ENCODE data around the gene COX19. TPM values are rescaled to one million over a fixed set of nuclear protein-coding genes. Genes with fewer than 3 reads are reported as not detected.
A peak's percentile ranks its signal among the peaks of the same experiment; 100 is the strongest.

The COX19 gene
- total RNA-seq, 5 donors from 2014 or later (not counting 1 experiment from before 2014, with no cell fraction given), result 38.0 to 50.9 (median 43.7) TPM

GRCh38 chr7:1011297-1012003 lies 36.1 kb upstream of the COX19 start:
- no peaks in the 10 kb centered on the region for H3K9me3 ChIP-seq
- H3K4me1 Mint-ChIP-seq, result peaks cover 8 to 18% (median 11%) of the 10 kb centered on the region in 3 donors
- peak overlapping the region; percentile 24 to 71 for H3K27ac Mint-ChIP-seq
- 69% methylated on average over 13 of the region's 13 CpGs for WGBS (ENCODE audit: insufficient coverage)
- ChIA-PET POLR2A (no interaction called here), CTCF (interaction anchor here in 1 of 2 donors (0.9 kb wide), 1 partner anchor 33 kb away, joined by 3 read pairs; no protein-coding TSS in a partner anchor)
- no peaks in the 10 kb centered on the region for H3K27me3 Mint-ChIP-seq
- no peak overlapping the region for H3K4me3 ChIP-seq (ENCODE audit: control insufficient read depth in 1 of 2, extremely low read depth in 1 of 2, low read length in 1 of 2)
- H3K27ac ChIP-seq (ENCODE audit: low read length), result peak overlapping the region; percentile 43
- peak; percentile 34 to 49 (median 40) for ATAC-seq (replicated peaks in 1 of 4)
- H3K4me1 ChIP-seq (ENCODE audit: control insufficient read depth in 1 of 2, extremely low read depth in 1 of 2, insufficient read depth in 2 of 2, low read length in 2 of 2), result peaks cover 0 to 21% of the 10 kb centered on the region in 2 experiments
- no peaks in the 10 kb centered on the region for H3K27me3 ChIP-seq (replicated peaks in 1 of 2; ENCODE audit: control insufficient read depth in 2 of 2, extremely low read depth in 1 of 2, insufficient read depth in 2 of 2, low read length in 1 of 2)
- DNase-seq, result peak in 10 of 35 experiments; percentile 11 to 38 (median 22)
- H3K36me3 ChIP-seq (ENCODE audit: control insufficient read depth in 2 of 2, extremely low read depth in 1 of 2, insufficient read depth in 1 of 2, low read length in 1 of 2), result peaks cover 0 to 14% of the 10 kb centered on the region in 2 donors
- peaks cover 12% of the 10 kb centered on the region for H3K36me3 Mint-ChIP-seq
- H3K4me3 Mint-ChIP-seq, result no peak overlapping the region
- H3K9me3 Mint-ChIP-seq, result no peaks in the 10 kb centered on the region

- ATAC-seq (replicated peaks in 1 of 4), result no peak
- Mint-ChIP-seq H3K4me1 (peaks cover 8 to 20% (median 11%) of the 10 kb centered on the region in 3 donors), H3K27ac (no peak overlapping the region), H3K9me3 (no peaks in the 10 kb centered on the region), H3K4me3 (no peak overlapping the region), H3K36me3 (peaks cover 15% of the 10 kb centered on the region), H3K27me3 (no peaks in the 10 kb centered on the region)
- POLR2A ChIA-PET, result no interaction called here
- Histone ChIP-seq H3K4me3 (ENCODE audit: control insufficient read depth in 1 of 2, extremely low read depth in 1 of 2, low read length in 1 of 2) (no peak overlapping the region), H3K9me3 (no peaks in the 10 kb centered on the region), H3K27ac (ENCODE audit: low read length) (no peak overlapping the region), H3K36me3 (ENCODE audit: control insufficient read depth in 2 of 2, extremely low read depth in 1 of 2, insufficient read depth in 1 of 2, low read length in 1 of 2) (peaks cover 0 to 14% of the 10 kb centered on the region in 2 donors), H3K4me1 (ENCODE audit: control insufficient read depth in 1 of 2, extremely low read depth in 1 of 2, insufficient read depth in 2 of 2, low read length in 2 of 2) (peaks cover 0 to 21% of the 10 kb centered on the region in 2 experiments), H3K27me3 (replicated peaks in 1 of 2; ENCODE audit: control insufficient read depth in 2 of 2, extremely low read depth in 1 of 2, insufficient read depth in 2 of 2, low read length in 1 of 2) (no peaks in the 10 kb centered on the region)
- DNase-seq, result no peak
- 89% methylated on average over 13 of the region's 13 CpGs for WGBS (ENCODE audit: insufficient coverage)
- CTCF ChIA-PET, result no interaction called here
Observed at GRCh38 chr7:1010226-1010625, 34.9 kb upstream of the COX19 start.

GRCh38 chr7:1009747-1010146 lies 34.4 kb upstream of the COX19 start:
- Histone ChIP-seq H3K36me3 (ENCODE audit: control insufficient read depth in 2 of 2, extremely low read depth in 1 of 2, insufficient read depth in 1 of 2, low read length in 1 of 2) (peaks cover 0 to 14% of the 10 kb centered on the region in 2 donors), H3K4me1 (ENCODE audit: control insufficient read depth in 1 of 2, extremely low read depth in 1 of 2, insufficient read depth in 2 of 2, low read length in 2 of 2) (peaks cover 0 to 21% of the 10 kb centered on the region in 2 experiments), H3K27me3 (replicated peaks in 1 of 2; ENCODE audit: control insufficient read depth in 2 of 2, extremely low read depth in 1 of 2, insufficient read depth in 2 of 2, low read length in 1 of 2) (no peaks in the 10 kb centered on the region), H3K9me3 (no peaks in the 10 kb centered on the region), H3K27ac (ENCODE audit: low read length) (no peak overlapping the region), H3K4me3 (ENCODE audit: control insufficient read depth in 1 of 2, extremely low read depth in 1 of 2, low read length in 1 of 2) (no peak overlapping the region)
- peaks cover 15% of the 10 kb centered on the region for H3K36me3 Mint-ChIP-seq
- CTCF ChIA-PET, result no interaction called here
- no peak overlapping the region for H3K4me3 Mint-ChIP-seq
- no peaks in the 10 kb centered on the region for H3K27me3 Mint-ChIP-seq
- DNase-seq, result no peak
- no peak overlapping the region for H3K27ac Mint-ChIP-seq
- 99% methylated on average over 22 of the region's 22 CpGs for WGBS (ENCODE audit: insufficient coverage)
- POLR2A ChIA-PET, result no interaction called here
- ATAC-seq (replicated peaks in 1 of 4), result no peak
- peaks cover 8 to 20% (median 11%) of the 10 kb centered on the region in 3 donors for H3K4me1 Mint-ChIP-seq
- H3K9me3 Mint-ChIP-seq, result no peaks in the 10 kb centered on the region

- DNase-seq (no peak), ATAC-seq (replicated peaks in 1 of 4) (no peak)
- peaks cover 0 to 21% of the 10 kb centered on the region in 2 experiments for H3K4me1 ChIP-seq (ENCODE audit: control insufficient read depth in 1 of 2, extremely low read depth in 1 of 2, insufficient read depth in 2 of 2, low read length in 2 of 2)
- H3K36me3 Mint-ChIP-seq, result peaks cover 15% of the 10 kb centered on the region
- H3K4me1 Mint-ChIP-seq, result peaks cover 8 to 17% (median 8%) of the 10 kb centered on the region in 3 donors
- no peak overlapping the region for H3K4me3 Mint-ChIP-seq
- no peak overlapping the region for H3K27ac Mint-ChIP-seq
- POLR2A ChIA-PET, result no interaction called here
- CTCF ChIA-PET, result no interaction called here
- H3K27me3 Mint-ChIP-seq, result no peaks in the 10 kb centered on the region
- WGBS (ENCODE audit: insufficient coverage), result 96% methylated on average over 37 of the region's 37 CpGs
- H3K9me3 ChIP-seq, result no peaks in the 10 kb centered on the region
- peaks cover 0 to 14% of the 10 kb centered on the region in 2 donors for H3K36me3 ChIP-seq (ENCODE audit: control insufficient read depth in 2 of 2, extremely low read depth in 1 of 2, insufficient read depth in 1 of 2, low read length in 1 of 2)
- H3K9me3 Mint-ChIP-seq, result no peaks in the 10 kb centered on the region
- no peak overlapping the region for H3K27ac ChIP-seq (ENCODE audit: low read length)
- no peaks in the 10 kb centered on the region for H3K27me3 ChIP-seq (replicated peaks in 1 of 2; ENCODE audit: control insufficient read depth in 2 of 2, extremely low read depth in 1 of 2, insufficient read depth in 2 of 2, low read length in 1 of 2)
- H3K4me3 ChIP-seq (ENCODE audit: control insufficient read depth in 1 of 2, extremely low read depth in 1 of 2, low read length in 1 of 2), result no peak overlapping the region
Observed at GRCh38 chr7:1008733-1009363, 33.5 kb upstream of the COX19 start.

GRCh38 chr7:1007901-1008300 lies 32.6 kb upstream of the COX19 start:
- ChIA-PET POLR2A (no interaction called here), CTCF (no interaction called here)
- ATAC-seq (replicated peaks in 1 of 4), result no peak
- no peak for DNase-seq
- H3K27ac Mint-ChIP-seq, result no peak overlapping the region
- peaks cover 0 to 21% of the 10 kb centered on the region in 2 experiments for H3K4me1 ChIP-seq (ENCODE audit: control insufficient read depth in 1 of 2, extremely low read depth in 1 of 2, insufficient read depth in 2 of 2, low read length in 2 of 2)
- H3K27me3 ChIP-seq (replicated peaks in 1 of 2; ENCODE audit: control insufficient read depth in 2 of 2, extremely low read depth in 1 of 2, insufficient read depth in 2 of 2, low read length in 1 of 2), result no peaks in the 10 kb centered on the region
- peaks cover 15% of the 10 kb centered on the region for H3K36me3 Mint-ChIP-seq
- H3K36me3 ChIP-seq (ENCODE audit: control insufficient read depth in 2 of 2, extremely low read depth in 1 of 2, insufficient read depth in 1 of 2, low read length in 1 of 2), result peaks cover 0 to 14% of the 10 kb centered on the region in 2 donors
- H3K4me3 ChIP-seq (ENCODE audit: control insufficient read depth in 1 of 2, extremely low read depth in 1 of 2, low read length in 1 of 2), result no peak overlapping the region
- no peak overlapping the region for H3K4me3 Mint-ChIP-seq
- 88% methylated on average over 9 of the region's 15 CpGs for WGBS (ENCODE audit: insufficient coverage)
- H3K27me3 Mint-ChIP-seq, result no peaks in the 10 kb centered on the region
- no peaks in the 10 kb centered on the region for H3K9me3 Mint-ChIP-seq
- no peak overlapping the region for H3K27ac ChIP-seq (ENCODE audit: low read length)
- H3K4me1 Mint-ChIP-seq, result peaks cover 4 to 15% (median 8%) of the 10 kb centered on the region in 3 donors
- H3K9me3 ChIP-seq, result no peaks in the 10 kb centered on the region

- Mint-ChIP-seq H3K36me3 (peaks cover 15% of the 10 kb centered on the region), H3K9me3 (no peaks in the 10 kb centered on the region), H3K27me3 (no peaks in the 10 kb centered on the region), H3K27ac (no peak overlapping the region), H3K4me1 (peaks cover 0 to 7% (median 0%) of the 10 kb centered on the region in 3 donors), H3K4me3 (no peak overlapping the region)
- Histone ChIP-seq H3K36me3 (ENCODE audit: control insufficient read depth in 2 of 2, extremely low read depth in 1 of 2, insufficient read depth in 1 of 2, low read length in 1 of 2) (peaks cover 0 to 14% of the 10 kb centered on the region in 2 donors), H3K9me3 (no peaks in the 10 kb centered on the region), H3K4me3 (ENCODE audit: control insufficient read depth in 1 of 2, extremely low read depth in 1 of 2, low read length in 1 of 2) (no peak overlapping the region), H3K4me1 (ENCODE audit: control insufficient read depth in 1 of 2, extremely low read depth in 1 of 2, insufficient read depth in 2 of 2, low read length in 2 of 2) (no peaks in the 10 kb centered on the region), H3K27me3 (replicated peaks in 1 of 2; ENCODE audit: control insufficient read depth in 2 of 2, extremely low read depth in 1 of 2, insufficient read depth in 2 of 2, low read length in 1 of 2) (no peaks in the 10 kb centered on the region), H3K27ac (ENCODE audit: low read length) (no peak overlapping the region)
- no peak for ATAC-seq (replicated peaks in 1 of 4)
- CTCF ChIA-PET, result no interaction called here
- no peak for DNase-seq
- POLR2A ChIA-PET, result no interaction called here
- 95% methylated on average over 20 of the region's 21 CpGs for WGBS (ENCODE audit: insufficient coverage)
Observed at GRCh38 chr7:1005303-1005702, 30.0 kb upstream of the COX19 start.

Measured in T-cell (primary cell).